Measurements from ENCODE around the gene FBXO28.

Gene FBXO28

DNA sequence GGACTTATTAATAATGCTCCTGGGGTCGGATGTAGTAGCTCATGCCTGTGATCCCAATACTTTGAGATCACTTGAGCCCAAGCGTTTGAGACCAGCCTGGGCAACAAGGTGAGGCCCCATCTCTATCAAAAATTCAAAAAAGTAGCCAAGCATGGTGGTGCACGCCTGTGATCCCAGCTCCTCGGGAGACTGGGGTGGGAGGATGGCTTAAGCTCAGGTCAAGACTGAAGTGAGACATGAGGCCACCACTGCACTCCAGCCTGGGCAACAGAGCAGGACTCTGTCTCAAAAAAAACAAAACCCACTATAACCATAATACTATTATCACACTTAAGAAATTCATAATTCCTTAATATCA, 67.5 kb downstream of the FBXO28 start:
- TF ChIP-seq CTCF (IDR thresholded peaks at IDR 0.05), result no peak

DNA sequence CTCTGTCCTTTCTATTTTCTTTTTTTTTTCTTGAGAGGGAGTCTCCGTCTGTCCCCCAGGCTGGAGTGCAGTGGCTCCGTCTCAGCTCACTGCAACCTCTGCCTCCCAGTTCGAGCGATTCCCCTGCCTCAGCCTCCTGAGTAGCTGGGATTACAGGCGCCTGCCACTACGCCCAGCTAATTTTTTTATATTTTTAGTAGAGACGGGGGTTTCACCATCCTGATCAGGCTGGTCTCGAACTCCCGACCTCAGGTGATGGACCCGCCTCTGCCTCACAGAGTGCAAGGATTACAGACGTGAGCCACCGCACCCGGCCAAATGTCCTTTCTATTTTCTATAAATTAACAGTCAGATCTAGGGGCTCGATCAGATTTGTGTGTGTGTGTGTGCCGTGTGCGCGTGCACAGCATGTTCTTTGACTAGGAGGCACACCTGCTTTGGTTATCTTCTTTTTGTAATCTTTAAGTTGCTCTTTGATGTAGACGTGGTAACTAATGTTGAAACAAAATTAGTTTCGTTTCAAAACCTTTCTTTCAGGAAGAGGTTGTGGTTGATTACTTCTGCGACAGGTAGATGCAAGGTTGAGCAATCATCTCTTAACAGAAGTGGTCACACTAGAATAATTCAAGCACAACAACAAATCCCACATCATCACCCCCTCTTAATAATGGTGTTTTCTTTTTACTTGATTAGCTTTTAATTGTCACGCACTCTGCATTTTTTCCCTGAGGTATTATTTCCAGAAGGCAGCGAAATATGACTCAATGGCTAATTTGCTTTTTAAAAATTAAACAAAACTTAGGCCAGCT, 68.3 kb downstream of the FBXO28 start:
- Histone ChIP-seq H3K27me3 (no peaks in the 10 kb centered on the region), H3K4me1 (ENCODE audit: control insufficient read depth in 1 of 2, insufficient read depth in 1 of 2, low read depth in 1 of 2, low read length in 1 of 2) (peaks cover 57 to 64% of the 10 kb centered on the region in 2 experiments), H3K27ac (peak overlapping the region; percentile 96), H3K36me3 (peaks cover 9% of the 10 kb centered on the region), H3K9me3 (no peaks in the 10 kb centered on the region), H3K4me3 (ENCODE audit: low read depth in 1 of 2, low read length in 1 of 2) (peak overlapping the region; percentile 94 to 95)
- TF ChIP-seq CTCF (IDR thresholded peaks at IDR 0.05), result no peak

More for the DNA sequence above, 67.5 kb downstream of the FBXO28 start:
- Histone ChIP-seq H3K4me1 (ENCODE audit: control insufficient read depth in 1 of 2, insufficient read depth in 1 of 2, low read depth in 1 of 2, low read length in 1 of 2) (peaks cover 56 to 61% of the 10 kb centered on the region in 2 experiments), H3K27ac (peak overlapping the region; percentile 96), H3K9me3 (no peaks in the 10 kb centered on the region), H3K36me3 (peaks cover 9% of the 10 kb centered on the region), H3K27me3 (no peaks in the 10 kb centered on the region), H3K4me3 (ENCODE audit: low read depth in 1 of 2, low read length in 1 of 2) (peak overlapping the region in 1 of 2 experiments; percentile 95)

- peak within 1 kb of the TSS; percentile 94 to 95 for H3K4me3 ChIP-seq (ENCODE audit: low read depth in 1 of 2, low read length in 1 of 2)
- TF ChIP-seq CTCF (IDR thresholded peaks at IDR 0.05), result peak; percentile 47
- H3K4me1 ChIP-seq (ENCODE audit: control insufficient read depth in 1 of 2, insufficient read depth in 1 of 2, low read depth in 1 of 2, low read length in 1 of 2), result peaks cover 58 to 66% of the 10 kb centered on the region in 2 experiments
- no peaks in the 10 kb centered on the region for H3K27me3 ChIP-seq
- peaks cover 9% of the 10 kb centered on the region for H3K36me3 ChIP-seq
- H3K27ac ChIP-seq, result peak within 1 kb of the TSS; percentile 96
- no peaks in the 10 kb centered on the region for H3K9me3 ChIP-seq
Measured at GRCh38 chr1:224182866-224183590, 69.1 kb downstream of the FBXO28 start, which contains the start of gene DEGS1. Gene DEGS1, plus strand, starts transcription at chr1:224183240. Its CDS starts 97 bp downstream, at chr1:224183337.

DNA sequence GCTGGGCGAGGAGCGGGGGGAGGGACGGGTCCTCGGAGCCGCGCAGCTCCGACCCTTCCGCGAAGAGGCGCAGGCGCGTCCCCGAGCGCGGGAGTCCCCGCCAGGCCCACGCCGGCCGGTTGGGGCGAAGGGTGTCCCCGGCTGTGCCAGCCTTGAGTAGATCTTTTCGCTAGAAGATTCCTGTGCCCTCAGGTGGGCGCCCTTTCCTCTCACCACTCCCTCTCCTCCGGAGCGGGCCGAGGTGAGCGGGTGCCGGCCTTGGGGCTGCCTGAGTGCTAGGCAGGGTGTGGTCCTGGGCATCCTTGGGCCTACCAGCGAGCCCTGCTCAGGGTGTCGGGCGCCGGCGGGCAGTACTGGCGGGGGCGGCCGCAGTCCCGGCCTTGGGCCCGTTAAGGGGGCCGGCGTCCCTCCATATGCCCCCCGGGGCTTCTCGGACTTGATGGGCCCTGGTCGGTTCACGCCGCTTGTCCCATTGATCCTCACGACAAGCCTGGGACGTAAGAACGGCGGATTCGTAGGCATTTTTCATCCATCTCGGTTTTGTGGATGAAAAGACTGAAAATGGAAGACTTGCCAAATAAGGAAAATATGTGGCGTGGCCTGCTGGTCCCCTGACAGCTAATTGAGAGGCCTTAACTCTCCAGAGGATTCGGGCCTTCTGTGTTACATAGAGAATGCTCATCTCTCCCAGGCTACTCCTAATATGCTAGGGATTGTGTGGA, 69.8 kb downstream of the FBXO28 start:
- peak overlapping the region; percentile 96 for H3K27ac ChIP-seq
- no peak for TF ChIP-seq CTCF (IDR thresholded peaks at IDR 0.05)
- H3K9me3 ChIP-seq, result no peaks in the 10 kb centered on the region

DNA sequence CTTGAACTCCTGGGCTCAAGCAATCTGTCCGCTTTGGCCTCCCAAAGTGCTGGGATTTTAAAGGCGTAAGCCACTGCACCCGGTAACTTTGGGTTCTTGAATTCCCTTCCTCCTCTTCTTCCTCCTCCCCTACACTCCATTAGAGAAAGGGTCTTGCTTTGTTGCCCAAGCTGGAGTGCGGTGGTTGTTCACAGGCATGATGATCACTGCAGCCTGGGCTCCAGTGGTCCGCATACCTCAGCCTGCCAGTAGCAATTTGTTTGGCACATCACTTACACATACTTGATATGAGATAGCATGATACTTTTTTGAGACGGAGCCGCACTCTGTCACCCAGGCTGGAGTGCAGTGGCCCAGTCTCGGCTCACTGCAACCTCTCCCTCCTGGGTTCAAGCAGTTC, 71.3 kb downstream of the FBXO28 start:
- Histone ChIP-seq H3K27ac (peak overlapping the region; percentile 4), H3K4me1 (ENCODE audit: control insufficient read depth in 1 of 2, insufficient read depth in 1 of 2, low read depth in 1 of 2, low read length in 1 of 2) (peaks cover 72 to 76% of the 10 kb centered on the region in 2 experiments), H3K4me3 (ENCODE audit: low read depth in 1 of 2, low read length in 1 of 2) (no peak overlapping the region), H3K27me3 (no peaks in the 10 kb centered on the region), H3K36me3 (peaks cover 17% of the 10 kb centered on the region), H3K9me3 (no peaks in the 10 kb centered on the region)
- no peak for TF ChIP-seq CTCF (IDR thresholded peaks at IDR 0.05)

More for the DNA sequence above, 69.8 kb downstream of the FBXO28 start:
- Histone ChIP-seq H3K4me1 (ENCODE audit: control insufficient read depth in 1 of 2, insufficient read depth in 1 of 2, low read depth in 1 of 2, low read length in 1 of 2) (peaks cover 63 to 69% of the 10 kb centered on the region in 2 experiments), H3K27me3 (no peaks in the 10 kb centered on the region), H3K4me3 (ENCODE audit: low read depth in 1 of 2, low read length in 1 of 2) (peak overlapping the region; percentile 94 to 95), H3K36me3 (peaks cover 9% of the 10 kb centered on the region)

Data from neutrophil (primary cell).